ENCODE measurements around the gene TLR10.

- TF ChIP-seq JUND (IDR thresholded peaks at IDR 0.05) (no peak), CTCF (IDR thresholded peaks at IDR 0.05) (no peak), ZBTB33 (IDR thresholded peaks at IDR 0.05; ENCODE audit: borderline replicate concordance, low read depth) (no peak), ELF1 (IDR thresholded peaks at IDR 0.05) (no peak), YY1 (IDR thresholded peaks at IDR 0.05; ENCODE audit: low read depth) (no peak), TAF1 (IDR thresholded peaks at IDR 0.05; ENCODE audit: borderline replicate concordance, low read depth, low read length) (no peak), RAD21 (IDR thresholded peaks at IDR 0.05; ENCODE audit: low read length) (no peak), RCOR1 (IDR thresholded peaks at IDR 0.05; ENCODE audit: low read length) (no peak)
- TF ChIP-seq, protein P1, sequence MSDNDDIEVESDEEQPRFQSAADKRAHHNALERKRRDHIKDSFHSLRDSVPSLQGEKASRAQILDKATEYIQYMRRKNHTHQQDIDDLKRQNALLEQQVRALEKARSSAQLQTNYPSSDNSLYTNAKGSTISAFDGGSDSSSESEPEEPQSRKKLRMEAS (IDR thresholded peaks at IDR 0.05; ENCODE audit: low read depth): no peak
Observed at GRCh38 chr4:38787693-38788092, 4.9 kb upstream of the TLR10 start.

Data from SK-N-SH (cell line).